Gastrocnemius medialis (tissue), 4 donors: ENCODE data around the gene FOSB. TPM values are rescaled to one million over a fixed set of nuclear protein-coding genes. Genes with fewer than 3 reads are reported as not detected.

Experiments used
- ATAC-seq, 2 donors: fragments of 150-250 bp; one replicate each; pipeline ENCODE4 v1.9.1; 2016
- DNase-seq, 2 donors: peaks; one replicate each; pipeline ENCODE4 v3.0.0-alpha.2; 2019
- H3K27ac ChIP-seq, 4 donors: fragments of 200-600 bp; sonication (generic); 1 replicate in 1 of 4; 2 replicates in 3 of 4; pipeline ENCODE4 v1.5.1; 2016 to 2018; ENCODE audit warnings: mild to moderate bottlenecking in 2 of 4, moderate library complexity in 1 of 4
- H3K27me3 ChIP-seq, 3 donors: fragments of 200-600 bp; sonication (generic) in 2 of 3; 1 replicate in 1 of 3; 2 replicates in 2 of 3; pipeline versions ENCODE4 v1.5.1 to v1.6.0; 2016 to 2019; ENCODE audit warnings: mild to moderate bottlenecking in 1 of 3, moderate library complexity in 1 of 3
- H3K36me3 ChIP-seq, 2 donors: fragments of 200-600 bp; sonication (generic) in 1 of 2; one replicate each; pipeline ENCODE4 v1.5.1; 2017 to 2018
- H3K4me1 ChIP-seq, 2 donors: fragments of 200-600 bp; sonication (generic) in 1 of 2; one replicate each; pipeline ENCODE4 v1.5.1; 2016 to 2017; ENCODE audit warnings: mild to moderate bottlenecking in 2 of 2
- H3K4me3 ChIP-seq, 4 donors: fragments of 200-600 bp; sonication (generic) in 3 of 4; 1 replicate in 1 of 4; 2 replicates in 3 of 4; pipeline ENCODE4 v1.5.1; 2016 to 2019; ENCODE audit warnings: mild to moderate bottlenecking in 2 of 4
- H3K9me3 ChIP-seq, 3 donors: fragments of 200-600 bp; sonication (generic) in 2 of 3; 1 replicate in 1 of 3; 2 replicates in 2 of 3; pipeline ENCODE4 v1.5.1; 2016 to 2019
- POLR2A ChIP-seq, 2 donors: fragments of 450-650 bp; IDR thresholded peaks; one replicate each; pipeline ENCODE4 v1.6.1; 2017; ENCODE audit warnings: antibody characterized with exemption in 2 of 2, mild to moderate bottlenecking in 2 of 2, moderate library complexity in 2 of 2
- in situ Hi-C, 4 donors: fragments of 200-750 bp; cut with MboI; loops; one replicate each; pipeline versions ENCODE4 v1.15.0 to v1.8.0; 2017; ENCODE audit warnings: low sequenced_read_pairs in 4 of 4
- intact Hi-C: fragments of 100-400 bp; cut with DNase I; formaldehyde crosslinking; loops from one replicate; pipeline ENCODE4 v1.15.1; 2023; ENCODE audit warnings: low total_unique reads
- total RNA-seq, 4 donors: library from RNA; depleted of rRNA; stranded (reverse); fragments of >200 nt; gene quantifications; one replicate each; pipeline versions ENCODE4 v1.1.0 to v1.2.3, GENCODE V29; 2016
- TF ChIP-seq, protein P1 (sequence below), 5 experiments: fragments of 450-650 bp in 3 of 5; fragments of 200-600 bp in 2 of 5; sonication (generic) in 2 of 5; IDR thresholded peaks in 4 of 5; conservative IDR thresholded peaks in 1 of 5; 1 replicate in 4 of 5; 2 replicates in 1 of 5; pipeline ENCODE4 v1.5.1; 2016 to 2019; ENCODE audit warnings: antibody characterized with exemption in 5 of 5, mild to moderate bottlenecking in 3 of 5, moderate library complexity in 3 of 5

The FOSB gene
- total RNA-seq, 4 donors from 2014 or later = 0.17 to 1.8 (median 1.6) TPM; not detected in 1

DNA sequence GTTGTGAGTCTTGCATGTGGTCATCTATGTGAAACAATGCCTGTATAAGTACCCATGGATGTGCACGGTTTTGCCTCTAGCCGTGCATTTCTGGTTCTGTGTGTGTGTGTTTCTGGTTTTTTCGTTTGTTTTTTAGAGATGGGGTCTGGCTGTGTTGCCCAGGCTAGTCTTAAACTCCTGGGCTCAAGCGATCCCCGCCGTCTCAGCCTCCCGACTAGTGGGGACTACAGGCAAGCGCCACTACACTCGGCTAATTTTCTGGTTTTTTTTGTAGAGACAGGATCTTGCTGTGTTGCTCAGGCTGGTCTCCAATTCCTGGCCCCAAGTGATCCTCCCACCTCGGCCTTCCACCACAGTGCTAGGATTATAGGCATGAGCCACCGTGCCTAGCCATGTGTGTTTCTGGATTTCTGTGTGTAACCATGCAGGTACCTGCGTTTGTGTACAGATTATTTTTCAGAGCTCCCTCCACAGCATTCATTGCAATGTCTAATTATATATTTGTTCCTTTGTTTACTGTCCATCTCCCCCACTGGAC lies 15.9 kb upstream of the FOSB start:
- TF ChIP-seq POLR2A (IDR thresholded peaks at IDR 0.05) = no peak
- TF ChIP-seq, protein P1, sequence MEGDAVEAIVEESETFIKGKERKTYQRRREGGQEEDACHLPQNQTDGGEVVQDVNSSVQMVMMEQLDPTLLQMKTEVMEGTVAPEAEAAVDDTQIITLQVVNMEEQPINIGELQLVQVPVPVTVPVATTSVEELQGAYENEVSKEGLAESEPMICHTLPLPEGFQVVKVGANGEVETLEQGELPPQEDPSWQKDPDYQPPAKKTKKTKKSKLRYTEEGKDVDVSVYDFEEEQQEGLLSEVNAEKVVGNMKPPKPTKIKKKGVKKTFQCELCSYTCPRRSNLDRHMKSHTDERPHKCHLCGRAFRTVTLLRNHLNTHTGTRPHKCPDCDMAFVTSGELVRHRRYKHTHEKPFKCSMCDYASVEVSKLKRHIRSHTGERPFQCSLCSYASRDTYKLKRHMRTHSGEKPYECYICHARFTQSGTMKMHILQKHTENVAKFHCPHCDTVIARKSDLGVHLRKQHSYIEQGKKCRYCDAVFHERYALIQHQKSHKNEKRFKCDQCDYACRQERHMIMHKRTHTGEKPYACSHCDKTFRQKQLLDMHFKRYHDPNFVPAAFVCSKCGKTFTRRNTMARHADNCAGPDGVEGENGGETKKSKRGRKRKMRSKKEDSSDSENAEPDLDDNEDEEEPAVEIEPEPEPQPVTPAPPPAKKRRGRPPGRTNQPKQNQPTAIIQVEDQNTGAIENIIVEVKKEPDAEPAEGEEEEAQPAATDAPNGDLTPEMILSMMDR (IDR thresholded peaks at IDR 0.05 in 4 of 5, conservative IDR thresholded peaks at IDR 0.05 in 1 of 5) = no peak
- Histone ChIP-seq H3K9me3 (no peaks in the 10 kb centered on the region), H3K4me1 (peaks cover 26 to 38% of the 10 kb centered on the region in 2 donors), H3K27ac (no peak overlapping the region), H3K36me3 (no peaks in the 10 kb centered on the region), H3K4me3 (no peak overlapping the region), H3K27me3 (no peaks in the 10 kb centered on the region)
- no peak for ATAC-seq
- no peak for DNase-seq
- in situ Hi-C loops = no loop called here
- intact Hi-C loops = loop anchor here (2.0 kb wide), 1 partner anchor 15 kb away; the partner anchor contains the start of gene FOSB

DNA sequence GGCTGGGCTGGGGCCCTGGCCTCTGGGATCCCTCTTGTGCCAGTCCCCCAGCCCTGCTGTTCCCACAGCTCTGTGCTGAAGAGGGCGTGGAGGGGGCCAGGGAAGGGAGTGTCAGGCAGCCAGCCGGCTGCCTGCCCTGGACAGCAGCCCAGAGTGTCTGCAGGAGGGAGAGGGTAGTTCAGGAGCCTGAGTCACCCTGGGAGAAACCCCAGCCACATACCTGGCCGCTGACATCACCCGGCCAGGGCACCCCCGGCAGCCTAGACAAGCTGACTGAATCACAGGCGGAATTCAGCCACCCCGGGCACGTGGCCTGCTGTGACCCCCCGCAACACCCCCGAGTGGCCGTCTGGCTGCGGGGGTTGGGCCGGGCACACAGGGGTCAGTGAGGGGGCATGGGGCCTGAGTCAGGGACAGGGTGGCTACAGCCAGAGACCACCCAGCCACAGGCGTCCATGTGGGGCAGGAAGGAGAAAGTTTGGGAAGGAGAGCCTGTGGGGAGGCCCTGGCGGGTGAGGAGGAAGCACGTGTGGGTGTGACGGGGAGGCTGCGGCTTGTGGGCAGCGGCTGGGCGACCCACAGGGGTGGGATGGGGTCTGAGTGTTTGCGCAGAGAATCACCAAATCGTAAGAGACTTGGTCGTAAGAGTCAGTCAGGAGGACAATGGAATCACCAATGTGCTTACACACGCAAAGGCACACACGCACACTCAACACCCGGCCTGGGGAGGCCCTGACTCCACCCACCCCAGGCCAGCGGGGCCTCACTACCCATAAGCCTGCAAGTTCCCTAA lies 11.9 kb upstream of the FOSB start:
- intact Hi-C loops = loop anchor here (1.0 kb wide), 1 partner anchor 11 kb away; the partner anchor contains the start of gene FOSB
- peak; percentile 93 for ATAC-seq
- H3K36me3 ChIP-seq = no peaks in the 10 kb centered on the region

GRCh38 chr19:45456500-45456815 lies 11.3 kb upstream of the FOSB start:
- Histone ChIP-seq H3K27me3 (no peaks in the 10 kb centered on the region), H3K27ac (peak overlapping the region; percentile 79 to 89 (median 88)), H3K4me1 (peaks cover 18 to 22% of the 10 kb centered on the region in 2 donors), H3K4me3 (no peak overlapping the region), H3K9me3 (no peaks in the 10 kb centered on the region), H3K36me3 (no peaks in the 10 kb centered on the region)
- DNase-seq (no peak), ATAC-seq (no peak)
- intact Hi-C loops = loop anchor here (1.0 kb wide), 1 partner anchor 11 kb away; the partner anchor contains the start of gene FOSB
- TF ChIP-seq, protein P1 (IDR thresholded peaks at IDR 0.05 in 4 of 5, conservative IDR thresholded peaks at IDR 0.05 in 1 of 5) = no peak
- TF ChIP-seq POLR2A (IDR thresholded peaks at IDR 0.05) = no peak
- in situ Hi-C loops = no loop called here

More for the DNA sequence above, 11.9 kb upstream of the FOSB start:
- peak overlapping the region; percentile 79 to 89 (median 88) for H3K27ac ChIP-seq
- H3K9me3 ChIP-seq = no peaks in the 10 kb centered on the region
- peaks cover 22 to 28% of the 10 kb centered on the region in 2 donors for H3K4me1 ChIP-seq
- peak; percentile 87 to 97 for DNase-seq
- no peaks in the 10 kb centered on the region for H3K27me3 ChIP-seq
- in situ Hi-C loops = no loop called here
- TF ChIP-seq, protein P1 (IDR thresholded peaks at IDR 0.05 in 4 of 5, conservative IDR thresholded peaks at IDR 0.05 in 1 of 5) = no peak
- TF ChIP-seq POLR2A (IDR thresholded peaks at IDR 0.05) = no peak
- H3K4me3 ChIP-seq = peak overlapping the region; percentile 21 to 51 (median 37)

DNA sequence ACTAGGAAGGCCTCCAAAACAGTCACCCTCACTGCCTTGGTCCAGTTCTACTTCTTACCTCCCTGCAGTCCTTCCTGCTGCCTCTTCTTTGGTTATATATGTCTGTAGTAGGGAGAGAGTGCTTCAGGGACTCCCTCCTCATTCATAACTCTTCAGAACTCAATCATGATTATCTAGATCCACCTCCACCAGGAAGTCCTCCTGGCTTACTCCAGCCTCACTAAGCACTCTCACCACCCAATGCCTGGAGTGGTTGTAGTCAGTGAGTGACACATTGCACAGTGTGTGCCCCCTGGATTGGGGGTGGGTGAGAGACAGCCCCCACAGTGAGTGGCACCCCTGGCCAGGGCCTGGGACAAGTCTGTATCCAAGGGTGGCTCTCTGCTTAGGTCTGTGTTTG lies 10.0 kb upstream of the FOSB start:
- ATAC-seq (no peak), DNase-seq (no peak)
- intact Hi-C loops = no loop called here
- Histone ChIP-seq H3K9me3 (no peaks in the 10 kb centered on the region), H3K36me3 (no peaks in the 10 kb centered on the region), H3K4me1 (peaks cover 18 to 19% of the 10 kb centered on the region in 2 donors), H3K27ac (no peak overlapping the region), H3K27me3 (no peaks in the 10 kb centered on the region), H3K4me3 (no peak overlapping the region)
- in situ Hi-C loops = no loop called here
- TF ChIP-seq, protein P1 (IDR thresholded peaks at IDR 0.05 in 4 of 5, conservative IDR thresholded peaks at IDR 0.05 in 1 of 5) = no peak
- TF ChIP-seq POLR2A (IDR thresholded peaks at IDR 0.05) = no peak
